Panc1 (cell line): ENCODE results near the gene SYCP2. TPM values are rescaled to one million over a fixed set of nuclear protein-coding genes. Genes with fewer than 3 reads are reported as not detected.

Source experiments
- ATAC-seq: fragments of 200-7000 bp; cut with Tn5 transposase; 2 replicates; pipeline ENCODE4 v1.9.1; 2020; ENCODE audit warnings: mild to moderate bottlenecking, moderate library complexity
- BruUV-seq: library from RNA; stranded (reverse); fragments of 400-500 nt; replicated peaks from 2 replicates; lab custom pipeline; 2021; lab: Mats Ljungman, UMichigan
- CTCF ChIA-PET: fragments of 300-600 bp; sonication (Branson Sonifier 250); formaldehyde crosslinking; loops from one replicate; lab custom pipeline; 2022; ENCODE audit warnings: antibody characterized with exemption; lab: Charles Lee
- POLR2A ChIA-PET: fragments of 300-600 bp; sonication (Branson Sonifier 250); formaldehyde crosslinking; loops from one replicate; lab custom pipeline; 2022; ENCODE audit warnings: antibody characterized with exemption; lab: Charles Lee
- DNase-seq: peaks from one replicate; pipeline ENCODE4 v3.0.0-alpha.2; 2010; ENCODE audit warnings: low read depth, low spot score
- H3K27ac ChIP-seq: 2 replicates; pipeline ENCODE4 v1.5.1; 2011; ENCODE audit warnings: mild to moderate bottlenecking, low read length, inconsistent platforms
- H3K27me3 ChIP-seq: fragments of 200-500 bp; sonication (Bioruptor generic); 2 replicates; pipeline ENCODE4 v1.6.0; 2014; ENCODE audit warnings: low read length, inconsistent platforms; ENCODE audit not compliant: control insufficient read depth, insufficient read depth
- H3K36me3 ChIP-seq: fragments of 200-500 bp; sonication (Bioruptor generic); 2 replicates; pipeline ENCODE4 v1.5.1; 2014; ENCODE audit warnings: inconsistent platforms, mild to moderate bottlenecking, low read length, moderate library complexity; ENCODE audit not compliant: control insufficient read depth, insufficient read depth
- H3K4me1 ChIP-seq: 2 replicates; pipeline ENCODE4 v1.5.1; 2011; ENCODE audit warnings: inconsistent platforms, mild to moderate bottlenecking, low read length, moderate library complexity; ENCODE audit not compliant: control insufficient read depth, insufficient read depth
- H3K4me3 ChIP-seq, 2 experiments: 2 replicates each; pipeline ENCODE4 v1.5.1; 2011 to 2012; ENCODE audit warnings: low read depth in 2 of 2, low read length in 2 of 2, mild to moderate bottlenecking in 2 of 2, inconsistent platforms in 1 of 2, moderate library complexity in 1 of 2
- H3K9me3 ChIP-seq: fragments of 200-500 bp; sonication (Bioruptor generic); 2 replicates; pipeline ENCODE4 v1.5.1; 2014; ENCODE audit warnings: low read depth, mild to moderate bottlenecking, inconsistent platforms, low read length, moderate library complexity; ENCODE audit not compliant: control insufficient read depth, insufficient read depth
- CTCF ChIP-seq: fragments of 450-650 bp; IDR thresholded peaks from 2 replicates; pipeline ENCODE4 v1.5.1; 2017; ENCODE audit warnings: mild to moderate bottlenecking
- POLR2AphosphoS5 ChIP-seq: IDR thresholded peaks from 2 replicates; pipeline ENCODE4 v1.6.1; 2012; ENCODE audit warnings: mild to moderate bottlenecking, low read depth, low read length, moderate library complexity
- SIN3A ChIP-seq: IDR thresholded peaks from 2 replicates; pipeline ENCODE4 v1.6.1; 2012; ENCODE audit warnings: low read depth, mild to moderate bottlenecking, low read length, moderate library complexity, borderline replicate concordance; ENCODE audit not compliant: insufficient read depth
- TCF7L2 ChIP-seq: IDR thresholded peaks from 2 replicates; pipeline ENCODE4 v1.6.1; 2011; ENCODE audit warnings: mild to moderate bottlenecking, low read depth, low read length, inconsistent platforms
- in situ Hi-C: cut with HindIII; loops from 2 replicates; pipeline ENCODE4 v1.10.0; 2016; ENCODE audit warnings: low sequenced_read_pairs, low pct_unique_long_range_greater_than_20kb
- intact Hi-C: fragments of 100-400 bp; cut with micrococcal nuclease; formaldehyde crosslinking; loops from one replicate; pipeline ENCODE4 v1.10.0; 2022; ENCODE audit not compliant: unreplicated experiment
- total RNA-seq: library from RNA; stranded (reverse); gene quantifications from one replicate; pipeline ENCODE4 v1.2.1, GENCODE V29; 2021; ENCODE audit not compliant: unreplicated experiment
- TF ChIP-seq, protein P1 (sequence below), 2 experiments: IDR thresholded peaks; 2 replicates each; pipeline ENCODE4 v1.6.1; 2011 to 2012; ENCODE audit warnings: low read depth in 2 of 2, control low read depth in 1 of 2, low read length in 1 of 2, mild to moderate bottlenecking in 1 of 2, moderate library complexity in 1 of 2; ENCODE audit not compliant: insufficient read depth in 1 of 2

SYCP2 gene
- total RNA-seq, 1 experiment from 2014 or later, result 39.7 TPM

- TF ChIP-seq SIN3A (no peak), CTCF (no peak), POLR2AphosphoS5 (no peak), TCF7L2 (no peak)
- TF ChIP-seq, protein P1, sequence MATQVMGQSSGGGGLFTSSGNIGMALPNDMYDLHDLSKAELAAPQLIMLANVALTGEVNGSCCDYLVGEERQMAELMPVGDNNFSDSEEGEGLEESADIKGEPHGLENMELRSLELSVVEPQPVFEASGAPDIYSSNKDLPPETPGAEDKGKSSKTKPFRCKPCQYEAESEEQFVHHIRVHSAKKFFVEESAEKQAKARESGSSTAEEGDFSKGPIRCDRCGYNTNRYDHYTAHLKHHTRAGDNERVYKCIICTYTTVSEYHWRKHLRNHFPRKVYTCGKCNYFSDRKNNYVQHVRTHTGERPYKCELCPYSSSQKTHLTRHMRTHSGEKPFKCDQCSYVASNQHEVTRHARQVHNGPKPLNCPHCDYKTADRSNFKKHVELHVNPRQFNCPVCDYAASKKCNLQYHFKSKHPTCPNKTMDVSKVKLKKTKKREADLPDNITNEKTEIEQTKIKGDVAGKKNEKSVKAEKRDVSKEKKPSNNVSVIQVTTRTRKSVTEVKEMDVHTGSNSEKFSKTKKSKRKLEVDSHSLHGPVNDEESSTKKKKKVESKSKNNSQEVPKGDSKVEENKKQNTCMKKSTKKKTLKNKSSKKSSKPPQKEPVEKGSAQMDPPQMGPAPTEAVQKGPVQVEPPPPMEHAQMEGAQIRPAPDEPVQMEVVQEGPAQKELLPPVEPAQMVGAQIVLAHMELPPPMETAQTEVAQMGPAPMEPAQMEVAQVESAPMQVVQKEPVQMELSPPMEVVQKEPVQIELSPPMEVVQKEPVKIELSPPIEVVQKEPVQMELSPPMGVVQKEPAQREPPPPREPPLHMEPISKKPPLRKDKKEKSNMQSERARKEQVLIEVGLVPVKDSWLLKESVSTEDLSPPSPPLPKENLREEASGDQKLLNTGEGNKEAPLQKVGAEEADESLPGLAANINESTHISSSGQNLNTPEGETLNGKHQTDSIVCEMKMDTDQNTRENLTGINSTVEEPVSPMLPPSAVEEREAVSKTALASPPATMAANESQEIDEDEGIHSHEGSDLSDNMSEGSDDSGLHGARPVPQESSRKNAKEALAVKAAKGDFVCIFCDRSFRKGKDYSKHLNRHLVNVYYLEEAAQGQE (IDR thresholded peaks at IDR 0.05; ENCODE audit: insufficient read depth in 1 of 2, low read depth in 2 of 2, low read length in 1 of 2), result no peak
- Histone ChIP-seq H3K4me1 (no peaks in the 10 kb centered on the region; the same call in 1 of the 2 replicates), H3K27ac (no peak overlapping the region), H3K27me3 (no peaks in the 10 kb centered on the region), H3K4me3 (no peak overlapping the region), H3K36me3 (no peaks in the 10 kb centered on the region), H3K9me3 (no peaks in the 10 kb centered on the region)
- ChIA-PET CTCF (no interaction called here), POLR2A (no interaction called here)
- no TSS peak for BruUV-seq
- intact Hi-C loops, result no loop called here
- DNase-seq (no peak), ATAC-seq (no peak)
- in situ Hi-C loops, result no loop called here
Measured at GRCh38 chr20:59835448-59836395, 97.7 kb downstream of the SYCP2 start.

DNA sequence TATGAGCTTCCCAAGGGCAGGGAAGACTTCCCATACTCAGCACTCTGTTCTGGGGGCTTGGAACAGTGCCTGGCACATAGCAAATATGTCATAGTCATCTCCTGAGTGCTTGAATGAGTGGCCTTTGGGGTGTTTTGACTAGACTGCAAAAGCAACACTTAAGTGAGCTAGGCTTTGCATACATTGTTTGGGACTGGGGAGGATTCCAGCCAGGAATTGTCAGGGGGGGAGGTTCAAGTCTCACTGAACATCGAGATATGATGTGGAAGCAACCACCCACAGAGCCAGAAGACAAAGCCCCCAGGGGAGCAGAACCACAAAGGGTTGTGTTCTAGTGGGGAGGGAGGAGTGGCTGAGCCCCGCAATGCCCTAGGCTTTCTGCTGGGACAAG lies 98.4 kb downstream of the SYCP2 start:
- ChIA-PET CTCF (no interaction called here), POLR2A (no interaction called here)
- no peaks in the 10 kb centered on the region for H3K9me3 ChIP-seq
- no peak overlapping the region for H3K4me3 ChIP-seq
- BruUV-seq, result no TSS peak
- intact Hi-C loops, result no loop called here
- in situ Hi-C loops, result no loop called here
- H3K27me3 ChIP-seq, result no peaks in the 10 kb centered on the region
- ATAC-seq, result no peak
- no peaks in the 10 kb centered on the region; the same call in 1 of the 2 replicates for H3K4me1 ChIP-seq
- no peak overlapping the region for H3K27ac ChIP-seq
- TF ChIP-seq SIN3A, result no peak
- TF ChIP-seq POLR2AphosphoS5, result no peak
- TF ChIP-seq, protein P1 (IDR thresholded peaks at IDR 0.05; ENCODE audit: insufficient read depth in 1 of 2, low read depth in 2 of 2, low read length in 1 of 2), result no peak
- TF ChIP-seq CTCF, result no peak
- no peak for TF ChIP-seq TCF7L2
- H3K36me3 ChIP-seq, result no peaks in the 10 kb centered on the region
- DNase-seq, result no peak
